Calu3 (cell line): ENCODE results near the gene DIAPH1. TPM values are rescaled to one million over a fixed set of nuclear protein-coding genes. Genes with fewer than 3 reads are reported as not detected.

Source experiments
- BruUV-seq: library from RNA; stranded (reverse); fragments of 400-500 nt; replicated peaks from 2 replicates; lab custom pipeline; 2021; lab: Mats Ljungman, UMichigan
- CTCF ChIA-PET: fragments of 300-600 bp; sonication (Branson Sonifier 250); formaldehyde crosslinking; loops from one replicate; lab custom pipeline; 2022; ENCODE audit warnings: antibody characterized with exemption; lab: Charles Lee
- DNase-seq: peaks from one replicate; pipeline ENCODE4 v3.0.0; 2022
- H3K27ac Mint-ChIP-seq: one replicate; pipeline ENCODE4 v1.8.0; 2022; ENCODE audit warnings: mixed read lengths; ENCODE audit not compliant: unreplicated experiment
- H3K27me3 Mint-ChIP-seq: one replicate; pipeline ENCODE4 v1.8.0; 2022; ENCODE audit warnings: mixed read lengths; ENCODE audit not compliant: unreplicated experiment
- H3K36me3 Mint-ChIP-seq: one replicate; pipeline ENCODE4 v1.8.0; 2022; ENCODE audit warnings: mild to moderate bottlenecking, moderate library complexity, mixed read lengths; ENCODE audit not compliant: insufficient read depth, unreplicated experiment
- H3K4me1 Mint-ChIP-seq: one replicate; pipeline ENCODE4 v1.8.0; 2022; ENCODE audit warnings: mild to moderate bottlenecking, low read depth, mixed read lengths; ENCODE audit not compliant: unreplicated experiment
- H3K4me3 Mint-ChIP-seq: one replicate; pipeline ENCODE4 v1.8.0; 2022; ENCODE audit warnings: mild to moderate bottlenecking, low read depth, moderate library complexity, mixed read lengths; ENCODE audit not compliant: unreplicated experiment
- H3K9me3 Mint-ChIP-seq: one replicate; pipeline ENCODE4 v1.8.0; 2022; ENCODE audit warnings: low read depth, mixed read lengths; ENCODE audit not compliant: unreplicated experiment
- intact Hi-C: fragments of 100-400 bp; cut with micrococcal nuclease; formaldehyde crosslinking; loops from one replicate; pipeline ENCODE4 v1.10.0; 2022; ENCODE audit not compliant: unreplicated experiment
- total RNA-seq: library from RNA; stranded (reverse); gene quantifications from 2 replicates; pipeline ENCODE4 v1.2.3, GENCODE V29; 2022
- TF ChIP-seq, protein P1 (sequence below): fragments of 200-600 bp; IDR thresholded peaks from one replicate; pipeline ENCODE4 v1.8.0; 2022; ENCODE audit warnings: antibody characterized with exemption; ENCODE audit not compliant: unreplicated experiment

Gene DIAPH1
- total RNA-seq, 1 experiment from 2014 or later, result 219 TPM

- no peak overlapping the region for H3K4me3 Mint-ChIP-seq
- CTCF ChIA-PET, result no interaction called here
Observed at GRCh38 chr5:141532726-141533125, 86.1 kb downstream of the DIAPH1 start.

GRCh38 chr5:141529873-141530272, 88.9 kb downstream of the DIAPH1 start:
- CTCF ChIA-PET, result no interaction called here
- intact Hi-C loops, result loop anchor here (10.0 kb wide), 1 partner anchor 525 kb away; no protein-coding TSS in a partner anchor
- TF ChIP-seq, protein P1, sequence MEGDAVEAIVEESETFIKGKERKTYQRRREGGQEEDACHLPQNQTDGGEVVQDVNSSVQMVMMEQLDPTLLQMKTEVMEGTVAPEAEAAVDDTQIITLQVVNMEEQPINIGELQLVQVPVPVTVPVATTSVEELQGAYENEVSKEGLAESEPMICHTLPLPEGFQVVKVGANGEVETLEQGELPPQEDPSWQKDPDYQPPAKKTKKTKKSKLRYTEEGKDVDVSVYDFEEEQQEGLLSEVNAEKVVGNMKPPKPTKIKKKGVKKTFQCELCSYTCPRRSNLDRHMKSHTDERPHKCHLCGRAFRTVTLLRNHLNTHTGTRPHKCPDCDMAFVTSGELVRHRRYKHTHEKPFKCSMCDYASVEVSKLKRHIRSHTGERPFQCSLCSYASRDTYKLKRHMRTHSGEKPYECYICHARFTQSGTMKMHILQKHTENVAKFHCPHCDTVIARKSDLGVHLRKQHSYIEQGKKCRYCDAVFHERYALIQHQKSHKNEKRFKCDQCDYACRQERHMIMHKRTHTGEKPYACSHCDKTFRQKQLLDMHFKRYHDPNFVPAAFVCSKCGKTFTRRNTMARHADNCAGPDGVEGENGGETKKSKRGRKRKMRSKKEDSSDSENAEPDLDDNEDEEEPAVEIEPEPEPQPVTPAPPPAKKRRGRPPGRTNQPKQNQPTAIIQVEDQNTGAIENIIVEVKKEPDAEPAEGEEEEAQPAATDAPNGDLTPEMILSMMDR, result no peak
- peaks cover 34% of the 10 kb centered on the region for H3K36me3 Mint-ChIP-seq
- no TSS peak for BruUV-seq
- DNase-seq, result no peak
- H3K27me3 Mint-ChIP-seq, result no peaks in the 10 kb centered on the region
- H3K9me3 Mint-ChIP-seq, result no peaks in the 10 kb centered on the region
- no peak overlapping the region for H3K27ac Mint-ChIP-seq
- H3K4me3 Mint-ChIP-seq, result no peak overlapping the region
- H3K4me1 Mint-ChIP-seq, result peaks cover 25% of the 10 kb centered on the region

More at GRCh38 chr5:141532726-141533125, 86.1 kb downstream of the DIAPH1 start:
- BruUV-seq, result no TSS peak
- Mint-ChIP-seq H3K4me1 (peaks cover 13% of the 10 kb centered on the region), H3K36me3 (peaks cover 7% of the 10 kb centered on the region), H3K9me3 (no peaks in the 10 kb centered on the region), H3K27me3 (no peaks in the 10 kb centered on the region), H3K27ac (no peak overlapping the region)
- intact Hi-C loops, result no loop called here
- TF ChIP-seq, protein P1, result no peak
- DNase-seq, result no peak

DNA sequence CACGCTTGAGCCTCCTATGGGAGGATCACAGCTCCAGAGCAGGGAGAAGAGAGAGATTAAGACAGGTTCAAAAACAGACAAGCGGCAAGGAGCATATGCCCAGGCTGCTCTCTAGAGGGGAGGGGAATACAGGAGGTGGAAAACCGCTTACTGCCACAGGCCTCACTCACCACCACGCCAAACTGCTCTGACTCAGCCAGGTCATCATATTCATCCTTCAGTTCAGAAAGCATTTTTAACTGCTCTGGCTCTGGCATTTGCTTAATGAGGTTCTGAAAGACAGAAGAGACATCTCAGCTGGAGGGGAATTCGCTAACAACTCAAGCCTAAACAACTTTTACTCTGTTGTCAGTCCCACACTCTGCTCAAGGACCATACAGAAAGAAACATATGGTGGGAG, 89.8 kb downstream of the DIAPH1 start:
- Mint-ChIP-seq H3K27me3 (no peaks in the 10 kb centered on the region), H3K27ac (no peak overlapping the region), H3K9me3 (no peaks in the 10 kb centered on the region), H3K36me3 (peaks cover 37% of the 10 kb centered on the region), H3K4me1 (peaks cover 25% of the 10 kb centered on the region), H3K4me3 (no peak overlapping the region)
- no TSS peak for BruUV-seq
- CTCF ChIA-PET, result interaction anchor here (0.7 kb wide), 1 partner anchor 54 kb away, joined by 3 read pairs; the partner anchor contains the start of gene PCDHGC3
- TF ChIP-seq, protein P1, result no peak
- no peak for DNase-seq
- intact Hi-C loops, result loop anchor here (10.0 kb wide), 1 partner anchor 524 kb away; no protein-coding TSS in a partner anchor

- no peaks in the 10 kb centered on the region for H3K27me3 Mint-ChIP-seq
- BruUV-seq, result TSS peak; percentile 47
- TF ChIP-seq, protein P1, result no peak
- intact Hi-C loops, result loop anchor here (10.0 kb wide), 1 partner anchor 524 kb away; no protein-coding TSS in a partner anchor
- H3K36me3 Mint-ChIP-seq, result peaks cover 38% of the 10 kb centered on the region
- no peaks in the 10 kb centered on the region for H3K9me3 Mint-ChIP-seq
- CTCF ChIA-PET, result interaction anchor here (0.7 kb wide), 1 partner anchor 53 kb away, joined by 3 read pairs; the partner anchor contains the start of gene PCDHGC3
- DNase-seq, result no peak
- H3K4me3 Mint-ChIP-seq, result no peak overlapping the region
- H3K27ac Mint-ChIP-seq, result no peak overlapping the region
- peaks cover 25% of the 10 kb centered on the region for H3K4me1 Mint-ChIP-seq
Observed at GRCh38 chr5:141528291-141528984, 90.4 kb downstream of the DIAPH1 start.
